ENCODE measurements around the gene AGAP1. TPM values are rescaled to one million over a fixed set of nuclear protein-coding genes. Genes with fewer than 3 reads are reported as not detected.
A peak's percentile ranks its signal among the peaks of the same experiment; 100 is the strongest.

Gene AGAP1
- total and polyA plus RNA-seq, 11 donors, result 5.9 to 21.6 (median 18.9) TPM

DNA sequence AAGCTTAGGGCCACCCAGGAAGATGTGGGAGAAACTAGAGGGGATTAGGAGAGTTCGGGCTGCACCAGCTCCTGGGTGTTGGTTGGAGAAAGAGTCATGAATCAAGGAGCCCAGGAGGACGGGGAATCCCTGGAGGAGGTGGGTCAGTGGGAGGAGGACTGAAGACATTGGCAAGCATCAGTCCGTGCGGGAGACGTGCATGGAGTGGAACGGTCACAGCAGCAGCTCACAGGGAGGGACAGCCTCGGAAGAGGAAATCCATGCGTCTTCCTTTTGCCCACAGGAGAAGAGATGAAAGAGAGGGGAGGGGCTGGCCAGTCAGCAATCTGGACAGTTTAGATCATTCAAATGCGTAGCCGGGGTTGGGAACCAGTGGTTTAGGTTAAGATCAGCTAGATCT, 495.7 kb downstream of the AGAP1 start:
- WGBS, 4 donors, result 85 to 91% (median 88%) methylated on average over 10 of the region's 10 CpGs
- TF ChIP-seq, protein P1, sequence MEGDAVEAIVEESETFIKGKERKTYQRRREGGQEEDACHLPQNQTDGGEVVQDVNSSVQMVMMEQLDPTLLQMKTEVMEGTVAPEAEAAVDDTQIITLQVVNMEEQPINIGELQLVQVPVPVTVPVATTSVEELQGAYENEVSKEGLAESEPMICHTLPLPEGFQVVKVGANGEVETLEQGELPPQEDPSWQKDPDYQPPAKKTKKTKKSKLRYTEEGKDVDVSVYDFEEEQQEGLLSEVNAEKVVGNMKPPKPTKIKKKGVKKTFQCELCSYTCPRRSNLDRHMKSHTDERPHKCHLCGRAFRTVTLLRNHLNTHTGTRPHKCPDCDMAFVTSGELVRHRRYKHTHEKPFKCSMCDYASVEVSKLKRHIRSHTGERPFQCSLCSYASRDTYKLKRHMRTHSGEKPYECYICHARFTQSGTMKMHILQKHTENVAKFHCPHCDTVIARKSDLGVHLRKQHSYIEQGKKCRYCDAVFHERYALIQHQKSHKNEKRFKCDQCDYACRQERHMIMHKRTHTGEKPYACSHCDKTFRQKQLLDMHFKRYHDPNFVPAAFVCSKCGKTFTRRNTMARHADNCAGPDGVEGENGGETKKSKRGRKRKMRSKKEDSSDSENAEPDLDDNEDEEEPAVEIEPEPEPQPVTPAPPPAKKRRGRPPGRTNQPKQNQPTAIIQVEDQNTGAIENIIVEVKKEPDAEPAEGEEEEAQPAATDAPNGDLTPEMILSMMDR (IDR thresholded peaks at IDR 0.05), result no peak
- TF ChIP-seq POLR2A (IDR thresholded peaks at IDR 0.05), result no peak
- DNase-seq (no peak), ATAC-seq (no peak)
- H3K27ac ChIP-seq, result no peak overlapping the region
- no peaks in the 10 kb centered on the region for H3K27me3 ChIP-seq
- no peak overlapping the region for H3K4me3 ChIP-seq
- peaks cover 0 to 7% (median 0%) of the 10 kb centered on the region in 12 donors for H3K4me1 ChIP-seq
- H3K36me3 ChIP-seq, result no peaks in the 10 kb centered on the region
- intact Hi-C loops (cut with DNase I), result no loop called here
- H3K9me3 ChIP-seq, result peaks cover 0 to 4% (median 0%) of the 10 kb centered on the region in 12 donors

DNA sequence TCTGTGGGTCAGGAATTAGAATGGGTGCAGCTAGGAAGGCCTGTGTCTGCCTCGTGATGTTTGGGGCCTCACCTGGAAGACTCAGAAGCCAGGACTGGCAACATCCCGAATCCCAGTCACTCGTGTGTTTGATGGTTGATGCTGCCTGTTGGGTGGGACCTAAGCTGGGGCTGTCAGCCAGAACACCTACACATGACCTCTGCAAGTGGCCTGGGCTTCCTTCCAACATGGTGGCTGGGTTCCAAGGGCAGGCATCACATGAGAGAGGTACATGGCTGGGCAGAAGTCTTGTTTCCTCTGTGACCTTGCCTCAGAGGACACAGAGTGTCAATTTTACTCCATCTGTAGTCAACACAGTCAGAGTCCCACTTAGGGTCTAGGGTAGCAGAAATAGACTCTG, 496.5 kb downstream of the AGAP1 start:
- Histone ChIP-seq H3K27me3 (no peaks in the 10 kb centered on the region), H3K9me3 (peaks cover 0 to 3% (median 0%) of the 10 kb centered on the region in 12 donors), H3K36me3 (no peaks in the 10 kb centered on the region), H3K4me3 (no peak overlapping the region), H3K4me1 (peaks cover 0 to 7% (median 0%) of the 10 kb centered on the region in 12 donors), H3K27ac (no peak overlapping the region)
- peak in 3 of 4 donors; percentile 50 to 65 (median 51) for ATAC-seq
- intact Hi-C loops (cut with DNase I), result no loop called here
- TF ChIP-seq POLR2A (IDR thresholded peaks at IDR 0.05), result no peak
- TF ChIP-seq, protein P1 (IDR thresholded peaks at IDR 0.05), result no peak
- DNase-seq, result peak; percentile 35 to 80 (median 54)
- 18 to 59% (median 47%) methylated on average over 3 of the region's 3 CpGs for WGBS, 4 donors

DNA sequence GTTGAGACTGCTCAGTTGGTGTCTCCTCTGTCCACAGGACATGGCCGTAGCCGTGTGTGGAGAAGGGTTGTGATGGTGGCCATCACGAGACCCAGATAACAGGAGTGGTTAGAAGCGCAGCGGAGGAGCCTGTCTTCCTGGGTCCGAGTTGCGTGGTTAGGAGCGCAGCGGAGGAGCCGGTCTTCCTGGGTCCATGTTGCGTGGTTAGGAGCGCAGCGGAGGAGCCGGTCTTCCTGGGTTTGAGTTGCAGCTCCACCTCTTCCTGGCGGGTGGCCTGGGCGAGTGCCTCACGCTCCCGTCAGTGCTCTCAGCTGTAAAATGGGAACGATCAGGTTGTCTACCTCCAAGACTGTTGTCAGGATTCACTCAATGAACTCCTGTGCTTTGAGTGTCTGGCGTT, 498.2 kb downstream of the AGAP1 start:
- Histone ChIP-seq H3K27ac (no peak overlapping the region), H3K27me3 (no peaks in the 10 kb centered on the region), H3K4me3 (no peak overlapping the region), H3K9me3 (no peaks in the 10 kb centered on the region), H3K36me3 (no peaks in the 10 kb centered on the region), H3K4me1 (peaks cover 0 to 7% (median 0%) of the 10 kb centered on the region in 12 donors)
- 96 to 98% (median 97%) methylated on average over 20 of the region's 20 CpGs for WGBS, 4 donors
- TF ChIP-seq POLR2A (IDR thresholded peaks at IDR 0.05), result no peak
- TF ChIP-seq, protein P1 (IDR thresholded peaks at IDR 0.05), result no peak
- intact Hi-C loops (cut with DNase I), result no loop called here
- no peak for ATAC-seq
- no peak for DNase-seq

DNA sequence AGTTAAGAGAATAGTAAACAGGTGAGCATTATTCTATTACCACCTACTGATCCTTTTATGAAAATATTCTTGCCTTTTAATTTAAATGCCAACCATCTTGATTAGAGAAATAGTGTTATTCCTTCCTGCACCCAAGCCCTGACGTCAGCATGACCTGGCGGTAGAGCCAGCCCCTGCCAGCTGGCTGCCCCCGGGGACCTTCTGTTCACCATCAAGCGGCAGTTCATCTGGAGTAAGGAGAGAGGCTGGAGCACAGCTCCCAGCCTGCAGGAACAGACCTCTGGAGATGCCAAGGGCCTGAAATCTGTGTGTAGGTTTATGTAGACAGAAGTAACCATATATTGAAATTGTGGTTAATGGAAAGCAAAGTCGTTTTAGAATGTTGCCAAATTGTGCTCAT, 502.6 kb downstream of the AGAP1 start:
- DNase-seq (peak in 2 of 5 donors; percentile 44 to 54), ATAC-seq (peak in 3 of 4 donors; percentile 61 to 91 (median 80))
- Histone ChIP-seq H3K4me3 (no peak overlapping the region), H3K27me3 (no peaks in the 10 kb centered on the region), H3K36me3 (no peaks in the 10 kb centered on the region), H3K27ac (no peak overlapping the region), H3K4me1 (no peaks in the 10 kb centered on the region), H3K9me3 (no peaks in the 10 kb centered on the region)
- intact Hi-C loops (cut with DNase I), result no loop called here
- TF ChIP-seq POLR2A (IDR thresholded peaks at IDR 0.05), result no peak
- TF ChIP-seq, protein P1 (IDR thresholded peaks at IDR 0.05), result no peak
- WGBS, 4 donors, result 63 to 72% (median 65%) methylated on average over 5 of the region's 5 CpGs

Measured in heart left ventricle (tissue), 16 donors.